Lung (tissue), 12 donors: Measurements from ENCODE around the gene ARID4B. TPM values are rescaled to one million over a fixed set of nuclear protein-coding genes. Genes with fewer than 3 reads are reported as not detected.

ENCODE experiments used
- ATAC-seq: fragments of 200-7000 bp; cut with Tn5 transposase; one replicate; pipeline ENCODE4 v1.9.1; 2020; ENCODE audit warnings: moderate number of reproducible peaks; ENCODE audit not compliant: insufficient read depth, low FRiP score
- DNase-seq, 3 donors: peaks; one replicate each; pipeline ENCODE4 v3.0.0-alpha.2; 2013 to 2017
- H3K27ac ChIP-seq, 2 donors: one replicate each; pipeline ENCODE4 v1.5.1; 2013; ENCODE audit warnings: mild to moderate bottlenecking in 2 of 2, moderate library complexity in 2 of 2, control low read depth in 1 of 2, inconsistent platforms in 1 of 2, low read depth in 1 of 2, low read length in 1 of 2
- H3K27me3 ChIP-seq, 3 donors: one replicate each; pipeline ENCODE4 v1.5.1; 2013; ENCODE audit warnings: low read length in 2 of 3; ENCODE audit not compliant: control insufficient read depth in 3 of 3, insufficient read depth in 3 of 3
- H3K36me3 ChIP-seq, 4 donors: one replicate each; pipeline ENCODE4 v1.5.1; 2013; ENCODE audit warnings: low read length in 4 of 4, mild to moderate bottlenecking in 1 of 4, moderate library complexity in 1 of 4; ENCODE audit not compliant: control insufficient read depth in 4 of 4, insufficient read depth in 4 of 4
- H3K4me1 ChIP-seq, 5 donors: one replicate each; pipeline ENCODE4 v1.5.1; 2013; ENCODE audit warnings: low read length in 5 of 5, mild to moderate bottlenecking in 2 of 5, moderate library complexity in 1 of 5; ENCODE audit not compliant: control insufficient read depth in 5 of 5, insufficient read depth in 5 of 5
- H3K4me3 ChIP-seq: one replicate; pipeline ENCODE4 v1.5.1; 2013; ENCODE audit warnings: mild to moderate bottlenecking, control low read depth, moderate library complexity
- H3K9ac ChIP-seq, 2 donors: one replicate each; pipeline ENCODE4 v1.5.1; 2013; ENCODE audit warnings: low read length in 2 of 2, control low read depth in 1 of 2; ENCODE audit not compliant: insufficient read depth in 1 of 2
- H3K9me3 ChIP-seq, 4 donors: one replicate each; pipeline ENCODE4 v1.5.1; 2013; ENCODE audit warnings: low read length in 3 of 4, mild to moderate bottlenecking in 1 of 4, moderate library complexity in 1 of 4; ENCODE audit not compliant: control insufficient read depth in 4 of 4, insufficient read depth in 3 of 4
- WGBS, 2 donors: extraction: QIAGEN DNeasy Blood & Tissue Kit; methylation state at CpG; one replicate each; pipeline ENCODE4 v1.1.7; 2013; 5-methylcytosine and 5-hydroxymethylcytosine counted together
- polyA plus RNA-seq, 2 donors: library from polyadenylated mRNA; stranded (reverse); fragments of 200-250 nt; gene quantifications; one replicate each; pipeline ENCODE4 v1.2.1, GENCODE V29; 2013
- total RNA-seq, 2 donors: library from RNA; depleted of rRNA in 1 of 2; stranded (reverse); fragments of >200 nt in 1 of 2; gene quantifications; one replicate each; pipeline ENCODE4 v1.2.1, GENCODE V29; 2014 to 2021
- TF ChIP-seq, protein P1 (sequence below): IDR thresholded peaks from 2 replicates; pipeline ENCODE4 v1.5.1; 2012; ENCODE audit warnings: mild to moderate bottlenecking; ENCODE audit errors: control extremely low read depth, extremely low read depth
- donor health status: control.
- donor health status: control.
- donor health status: Bipolar disorder and iron deficiency.
- donor health status: healthy.
- donor health status: DM: yes; HTN: yes; CAD: no.

The ARID4B gene
- total and polyA plus RNA-seq, 4 donors = 15.8 to 99.7 (median 23.0) TPM

DNA sequence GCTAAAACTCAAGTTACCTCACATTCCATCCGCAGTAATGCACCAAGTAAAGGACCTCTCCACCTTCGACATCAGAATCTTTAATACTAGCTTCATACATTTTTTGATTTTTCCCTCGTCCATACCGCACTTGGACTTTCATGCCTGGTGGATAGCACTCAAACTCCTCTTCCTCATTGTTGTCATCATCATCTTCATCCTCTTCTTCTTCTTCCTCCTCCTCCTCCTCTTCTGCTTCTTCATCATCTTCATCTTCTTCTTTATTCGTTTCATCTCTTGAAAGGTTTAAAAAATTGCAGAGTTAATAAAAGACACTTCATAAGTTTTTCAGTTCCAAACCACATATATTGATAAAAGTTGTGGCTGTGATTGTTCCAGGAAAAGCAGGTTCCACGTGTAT, 114.2 kb downstream of the ARID4B start:
- no peaks in the 10 kb centered on the region for H3K9me3 ChIP-seq
- H3K27me3 ChIP-seq = no peaks in the 10 kb centered on the region
- TF ChIP-seq, protein P1, sequence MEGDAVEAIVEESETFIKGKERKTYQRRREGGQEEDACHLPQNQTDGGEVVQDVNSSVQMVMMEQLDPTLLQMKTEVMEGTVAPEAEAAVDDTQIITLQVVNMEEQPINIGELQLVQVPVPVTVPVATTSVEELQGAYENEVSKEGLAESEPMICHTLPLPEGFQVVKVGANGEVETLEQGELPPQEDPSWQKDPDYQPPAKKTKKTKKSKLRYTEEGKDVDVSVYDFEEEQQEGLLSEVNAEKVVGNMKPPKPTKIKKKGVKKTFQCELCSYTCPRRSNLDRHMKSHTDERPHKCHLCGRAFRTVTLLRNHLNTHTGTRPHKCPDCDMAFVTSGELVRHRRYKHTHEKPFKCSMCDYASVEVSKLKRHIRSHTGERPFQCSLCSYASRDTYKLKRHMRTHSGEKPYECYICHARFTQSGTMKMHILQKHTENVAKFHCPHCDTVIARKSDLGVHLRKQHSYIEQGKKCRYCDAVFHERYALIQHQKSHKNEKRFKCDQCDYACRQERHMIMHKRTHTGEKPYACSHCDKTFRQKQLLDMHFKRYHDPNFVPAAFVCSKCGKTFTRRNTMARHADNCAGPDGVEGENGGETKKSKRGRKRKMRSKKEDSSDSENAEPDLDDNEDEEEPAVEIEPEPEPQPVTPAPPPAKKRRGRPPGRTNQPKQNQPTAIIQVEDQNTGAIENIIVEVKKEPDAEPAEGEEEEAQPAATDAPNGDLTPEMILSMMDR = no peak
- DNase-seq = no peak
- 91 to 94% methylated on average over 6 of the region's 6 CpGs for whole genome bisulfite sequencing, 2 donors
- no peak for ATAC-seq
- no peak overlapping the region for H3K9ac ChIP-seq
- H3K4me3 ChIP-seq = no peak overlapping the region
- no peaks in the 10 kb centered on the region for H3K4me1 ChIP-seq
- peaks cover 3 to 10% (median 10%) of the 10 kb centered on the region in 4 donors for H3K36me3 ChIP-seq
- H3K27ac ChIP-seq = no peak overlapping the region

DNA sequence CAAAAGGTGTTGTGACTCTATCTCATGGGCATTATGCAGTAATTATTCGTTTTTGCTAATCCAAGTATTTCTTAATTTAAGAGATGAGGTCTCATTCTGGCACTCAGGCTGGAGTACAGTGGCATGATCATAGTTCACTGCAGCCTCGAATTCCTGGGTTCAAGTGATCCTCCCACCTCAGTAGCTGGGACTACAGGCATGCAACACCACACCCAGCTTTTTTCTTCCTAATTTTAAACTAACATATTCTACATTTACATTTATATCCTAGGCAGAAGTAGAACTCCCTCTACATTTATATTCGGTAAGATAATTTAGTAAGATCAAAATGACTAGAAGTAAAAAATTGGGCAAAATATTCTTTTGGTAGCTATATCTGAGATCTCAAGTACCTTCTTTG, 116.5 kb downstream of the ARID4B start:
- no peaks in the 10 kb centered on the region for H3K27me3 ChIP-seq
- no peak for DNase-seq
- no peaks in the 10 kb centered on the region for H3K9me3 ChIP-seq
- no peak overlapping the region for H3K27ac ChIP-seq
- H3K9ac ChIP-seq = no peak overlapping the region
- H3K4me3 ChIP-seq = no peak overlapping the region
- H3K36me3 ChIP-seq = peaks cover 8 to 12% (median 10%) of the 10 kb centered on the region in 4 donors
- H3K4me1 ChIP-seq = no peaks in the 10 kb centered on the region
- 94% methylated on average over 3 of the region's 3 CpGs for WGBS, 2 donors
- TF ChIP-seq, protein P1 = no peak
- no peak for ATAC-seq

- Histone ChIP-seq H3K4me3 (no peak overlapping the region), H3K4me1 (no peaks in the 10 kb centered on the region), H3K9me3 (no peaks in the 10 kb centered on the region), H3K27ac (no peak overlapping the region), H3K36me3 (peaks cover 5 to 12% (median 6%) of the 10 kb centered on the region in 4 donors), H3K9ac (no peak overlapping the region), H3K27me3 (no peaks in the 10 kb centered on the region)
- WGBS, 2 donors = 28 to 61% methylated on average over 2 of the region's 2 CpGs
- TF ChIP-seq, protein P1 = no peak
- DNase-seq (no peak), ATAC-seq (no peak)
These were observed 120.8 kb downstream of the ARID4B start for GRCh38 chr1:235207209-235207565.

DNA sequence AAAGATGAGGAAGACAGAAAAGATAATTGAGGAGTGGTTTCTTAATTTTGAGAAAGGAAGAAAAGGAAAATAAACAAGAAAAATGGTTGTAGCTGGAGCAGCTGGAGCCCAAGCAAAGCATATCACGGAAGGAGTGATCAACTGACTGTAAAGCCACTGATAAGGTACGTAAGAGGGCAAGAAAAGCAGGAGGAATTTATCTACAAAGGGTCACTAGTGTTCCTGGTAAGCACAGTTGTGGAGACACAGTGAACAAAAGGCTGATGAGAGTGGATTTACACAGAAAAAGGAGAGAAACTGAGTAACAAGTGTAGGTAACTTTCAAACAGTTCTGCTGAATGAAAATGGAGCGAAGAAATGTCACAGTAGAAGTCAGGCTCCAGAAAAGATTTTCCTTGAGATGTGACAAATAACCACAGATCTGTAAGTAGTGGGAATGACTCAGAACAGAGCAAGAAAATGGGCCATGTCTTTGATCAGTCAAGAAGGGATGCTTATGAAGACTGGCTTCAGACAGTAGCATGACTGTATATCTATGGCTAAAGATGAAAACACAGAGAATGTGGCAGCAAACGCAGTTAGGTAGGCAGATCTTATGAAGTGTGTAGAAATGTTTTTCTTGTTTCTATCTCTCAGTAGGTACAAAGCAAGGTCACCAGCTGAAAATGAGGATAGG, 121.3 kb downstream of the ARID4B start:
- Histone ChIP-seq H3K27ac (no peak overlapping the region), H3K36me3 (peaks cover 3 to 10% (median 5%) of the 10 kb centered on the region in 4 donors), H3K27me3 (no peaks in the 10 kb centered on the region), H3K9me3 (no peaks in the 10 kb centered on the region), H3K4me3 (no peak overlapping the region), H3K4me1 (no peaks in the 10 kb centered on the region), H3K9ac (no peak overlapping the region)
- DNase-seq (no peak), ATAC-seq (no peak)
- TF ChIP-seq, protein P1 = no peak
- WGBS, 2 donors = 90 to 95% methylated on average over 4 of the region's 4 CpGs
